ENCODE results near the gene WDR89. TPM values are rescaled to one million over a fixed set of nuclear protein-coding genes. Genes with fewer than 3 reads are reported as not detected.

Gene WDR89
- total RNA-seq, 1 donor from 2014 or later, result 11.7 TPM

GRCh38 chr14:63563370-63564026, 78.2 kb downstream of the WDR89 start:
- Histone ChIP-seq H3K36me3 (no peaks in the 10 kb centered on the region), H3K27me3 (ENCODE audit: low read depth) (no peaks in the 10 kb centered on the region), H3K9me3 (no peaks in the 10 kb centered on the region), H3K4me3 (no peak overlapping the region), H3K27ac (no peak overlapping the region), H3K4me1 (peaks cover 10% of the 10 kb centered on the region)
- ATAC-seq (peak in 1 of 2 donors; percentile 49), DNase-seq (no peak)
- intact Hi-C loops (cut with DNase I), result no loop called here
- TF ChIP-seq, protein P1, sequence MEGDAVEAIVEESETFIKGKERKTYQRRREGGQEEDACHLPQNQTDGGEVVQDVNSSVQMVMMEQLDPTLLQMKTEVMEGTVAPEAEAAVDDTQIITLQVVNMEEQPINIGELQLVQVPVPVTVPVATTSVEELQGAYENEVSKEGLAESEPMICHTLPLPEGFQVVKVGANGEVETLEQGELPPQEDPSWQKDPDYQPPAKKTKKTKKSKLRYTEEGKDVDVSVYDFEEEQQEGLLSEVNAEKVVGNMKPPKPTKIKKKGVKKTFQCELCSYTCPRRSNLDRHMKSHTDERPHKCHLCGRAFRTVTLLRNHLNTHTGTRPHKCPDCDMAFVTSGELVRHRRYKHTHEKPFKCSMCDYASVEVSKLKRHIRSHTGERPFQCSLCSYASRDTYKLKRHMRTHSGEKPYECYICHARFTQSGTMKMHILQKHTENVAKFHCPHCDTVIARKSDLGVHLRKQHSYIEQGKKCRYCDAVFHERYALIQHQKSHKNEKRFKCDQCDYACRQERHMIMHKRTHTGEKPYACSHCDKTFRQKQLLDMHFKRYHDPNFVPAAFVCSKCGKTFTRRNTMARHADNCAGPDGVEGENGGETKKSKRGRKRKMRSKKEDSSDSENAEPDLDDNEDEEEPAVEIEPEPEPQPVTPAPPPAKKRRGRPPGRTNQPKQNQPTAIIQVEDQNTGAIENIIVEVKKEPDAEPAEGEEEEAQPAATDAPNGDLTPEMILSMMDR (IDR thresholded peaks at IDR 0.05), result no peak

- Histone ChIP-seq H3K4me3 (no peak overlapping the region), H3K27me3 (ENCODE audit: low read depth) (no peaks in the 10 kb centered on the region), H3K36me3 (no peaks in the 10 kb centered on the region), H3K4me1 (peaks cover 10% of the 10 kb centered on the region), H3K27ac (no peak overlapping the region), H3K9me3 (no peaks in the 10 kb centered on the region)
- TF ChIP-seq, protein P1 (IDR thresholded peaks at IDR 0.05), result no peak
- ATAC-seq, result no peak
- DNase-seq, result no peak
- intact Hi-C loops (cut with DNase I), result no loop called here
These were observed 79.3 kb downstream of the WDR89 start for GRCh38 chr14:63562405-63562804.

DNA sequence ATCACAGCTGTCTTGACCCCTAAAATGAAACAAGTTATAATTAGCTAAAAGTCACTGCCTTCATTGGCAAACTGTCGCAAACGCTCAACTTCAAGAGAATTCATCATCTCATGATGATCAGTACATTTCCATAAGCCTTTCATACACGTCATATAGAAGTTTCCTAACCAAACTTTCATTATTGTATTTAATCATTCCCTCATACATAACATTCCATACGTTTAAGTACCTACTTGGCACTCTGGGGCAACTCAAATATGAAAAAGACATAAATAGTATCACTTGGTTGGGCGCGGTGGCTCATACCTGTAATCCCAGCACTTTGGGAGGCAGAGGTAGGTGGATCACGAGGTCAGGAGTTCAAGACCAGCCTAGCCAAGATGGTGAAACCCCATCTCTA, 86.1 kb downstream of the WDR89 start:
- no peaks in the 10 kb centered on the region for H3K9me3 ChIP-seq
- no peaks in the 10 kb centered on the region for H3K36me3 ChIP-seq
- no peak overlapping the region for H3K4me3 ChIP-seq
- no peaks in the 10 kb centered on the region for H3K27me3 ChIP-seq (ENCODE audit: low read depth)
- ATAC-seq (no peak), DNase-seq (no peak)
- TF ChIP-seq, protein P1 (IDR thresholded peaks at IDR 0.05), result no peak
- H3K4me1 ChIP-seq, result no peaks in the 10 kb centered on the region
- H3K27ac ChIP-seq, result no peak overlapping the region
- intact Hi-C loops (cut with DNase I), result no loop called here

GRCh38 chr14:63551332-63551731, 90.3 kb downstream of the WDR89 start:
- no peak for ATAC-seq
- H3K9me3 ChIP-seq, result no peaks in the 10 kb centered on the region

GRCh38 chr14:63547798-63548335, 93.8 kb downstream of the WDR89 start:
- intact Hi-C loops (cut with DNase I), result no loop called here
- ATAC-seq, result no peak
- TF ChIP-seq, protein P1 (IDR thresholded peaks at IDR 0.05), result no peak
- Histone ChIP-seq H3K36me3 (no peaks in the 10 kb centered on the region), H3K4me1 (peaks cover 9% of the 10 kb centered on the region), H3K27me3 (ENCODE audit: low read depth) (no peaks in the 10 kb centered on the region), H3K4me3 (no peak overlapping the region), H3K9me3 (no peaks in the 10 kb centered on the region), H3K27ac (no peak overlapping the region)
- no peak for DNase-seq

More at GRCh38 chr14:63551332-63551731, 90.3 kb downstream of the WDR89 start:
- Histone ChIP-seq H3K27me3 (ENCODE audit: low read depth) (no peaks in the 10 kb centered on the region), H3K4me1 (no peaks in the 10 kb centered on the region), H3K36me3 (no peaks in the 10 kb centered on the region), H3K27ac (no peak overlapping the region), H3K4me3 (no peak overlapping the region)
- intact Hi-C loops (cut with DNase I), result no loop called here
- no peak for DNase-seq
- TF ChIP-seq, protein P1 (IDR thresholded peaks at IDR 0.05), result no peak

Other genes starting within 250 kb of the WDR89 start
- 45.3 TPM for gene PPP2R5E, start 98.5 kb downstream of the WDR89 start, total RNA-seq
- gene SGPP1, start 86.2 kb upstream of the WDR89 start, total RNA-seq, result 20.8 TPM
- gene SYNE2, start 211.1 kb upstream of the WDR89 start, total RNA-seq, result 129 TPM